Dedifferentiated amniotic fluid mesenchymal stem cell (primary cell): ENCODE measurements around the gene MFSD6L.
"Not testable (repeated sequence)": the region's sequence is repeated elsewhere in the genome, so short reads cannot be mapped to it uniquely, and the experiment has no call there.

Experiments
- DNase-seq: peaks from one replicate; pipeline ENCODE4 v3.0.0-alpha.2; 2016; ENCODE audit errors: extremely low spot score

The MFSD6L gene

GRCh38 chr17:8826808-8827435, 27.8 kb upstream of the MFSD6L start:
- DNase-seq, result no peak

GRCh38 chr17:8825802-8826201, 26.6 kb upstream of the MFSD6L start:
- DNase-seq, result no peak

DNA sequence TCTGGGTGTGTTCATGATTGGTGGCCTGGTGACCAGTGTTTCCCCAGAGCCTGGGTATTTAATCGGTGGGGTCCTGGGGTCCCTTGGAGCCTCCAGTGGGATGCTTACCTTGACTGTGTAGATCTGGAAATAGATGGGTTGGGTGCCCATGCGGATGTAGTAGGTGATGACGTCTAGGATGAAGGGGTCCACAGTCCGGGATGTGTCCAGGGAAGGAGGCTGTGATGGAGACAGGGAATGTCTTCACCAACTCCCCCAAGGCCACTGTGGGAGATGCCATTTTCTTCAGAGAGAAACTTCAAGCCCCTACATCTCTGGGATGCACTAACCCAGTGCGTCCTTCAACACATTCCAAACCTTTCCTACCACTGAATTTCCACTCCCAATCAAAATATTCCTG, 24.1 kb upstream of the MFSD6L start:
- DNase-seq, result no peak

DNA sequence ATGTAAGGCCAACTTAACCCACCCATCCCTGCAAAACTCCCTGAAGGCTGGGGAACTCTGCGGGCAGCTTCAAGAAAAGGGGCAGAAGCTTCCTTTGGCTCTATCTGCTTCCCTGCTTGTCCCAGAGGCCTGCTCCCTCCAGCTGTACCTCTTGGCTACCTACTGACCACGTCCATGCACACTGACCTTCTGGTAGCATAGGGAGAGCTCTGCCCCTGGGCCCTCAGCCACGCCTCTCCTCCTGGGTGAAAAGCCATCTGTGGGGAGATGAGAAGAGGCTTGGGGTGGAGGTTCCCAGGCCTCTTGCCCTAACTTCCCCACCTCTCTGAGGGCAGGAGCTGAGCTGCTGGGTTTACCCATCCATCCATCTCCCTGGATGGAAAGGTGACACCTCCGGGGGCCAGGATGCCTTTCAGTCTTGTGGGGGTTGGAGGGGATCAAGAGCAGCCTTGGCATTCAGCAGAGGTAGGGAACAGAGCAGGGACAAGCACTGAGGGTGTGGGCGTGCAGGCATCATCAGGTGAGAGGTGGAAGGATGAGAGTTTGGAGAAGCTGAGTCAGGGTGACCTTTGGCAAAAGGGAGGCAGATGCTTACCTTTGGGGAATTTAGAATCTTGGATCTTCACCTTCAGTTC, 23.4 kb upstream of the MFSD6L start:
- DNase-seq, result no peak

DNA sequence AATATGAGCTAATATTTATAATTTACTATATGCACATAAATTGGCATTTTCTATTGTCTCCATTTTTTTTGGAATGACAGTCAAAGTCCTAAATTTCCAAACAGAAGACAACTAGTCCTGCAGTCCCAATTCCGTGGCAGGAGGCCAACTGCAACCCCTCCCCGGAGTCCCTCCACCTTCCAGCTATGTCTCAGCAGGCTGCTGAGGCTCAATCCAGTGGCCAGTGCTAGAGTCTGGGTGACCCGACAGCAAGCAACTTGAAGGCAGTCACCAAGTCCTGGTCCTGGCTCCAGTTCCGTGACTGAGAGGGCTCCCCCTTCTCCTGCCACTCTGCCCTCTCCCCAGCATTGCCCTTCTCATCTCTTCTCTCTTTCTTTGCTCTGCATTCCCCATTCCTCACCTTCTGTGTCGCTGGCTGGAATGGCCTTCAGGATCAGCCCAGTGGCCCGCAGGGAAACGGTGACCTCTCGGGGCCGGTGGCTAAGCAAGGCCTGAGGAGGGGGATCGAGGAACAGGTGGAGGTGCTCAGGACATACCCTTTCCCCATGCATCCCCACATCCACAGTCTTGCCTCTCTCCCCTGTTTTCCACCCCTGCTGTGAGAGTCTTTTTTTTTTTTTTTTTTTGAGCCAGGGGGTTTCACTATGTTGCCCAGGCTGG, 22.4 kb upstream of the MFSD6L start:
- DNase-seq, result no peak

GRCh38 chr17:8820311-8821010, 21.3 kb upstream of the MFSD6L start:
- DNase-seq, result no peak

DNA sequence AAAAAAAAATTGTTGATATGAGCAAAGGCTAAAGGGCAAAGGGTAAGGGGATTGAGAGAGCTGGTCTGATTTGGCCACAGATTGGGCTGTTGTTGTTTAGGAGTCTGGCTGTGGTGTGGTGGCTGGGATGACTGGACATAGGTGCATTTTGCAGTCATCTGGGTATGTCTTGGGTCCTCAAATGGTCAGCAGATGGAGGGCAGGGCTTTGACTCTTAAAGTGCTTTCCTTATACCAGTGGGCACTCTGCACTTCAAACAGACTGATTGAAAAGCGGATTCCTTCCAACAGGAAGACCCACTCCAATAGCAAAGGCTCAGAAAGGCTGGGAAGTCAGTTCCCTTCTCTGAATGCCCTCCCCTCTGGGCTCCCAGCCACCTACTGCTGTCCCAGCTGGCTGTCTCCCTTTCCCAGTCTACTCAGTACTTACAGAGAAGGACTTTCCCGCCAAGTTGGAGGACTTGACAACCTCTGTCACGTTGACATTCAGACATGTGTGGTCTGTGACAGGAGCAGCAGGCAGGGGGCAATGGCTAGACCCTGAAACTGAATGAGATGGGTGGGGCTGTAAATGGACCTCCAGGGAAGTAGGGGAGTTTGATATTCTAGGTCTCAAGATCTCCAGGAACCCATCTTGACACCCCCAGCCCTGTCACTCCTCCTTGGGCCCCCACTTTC, 19.6 kb upstream of the MFSD6L start:
- no peak for DNase-seq

- DNase-seq, result no peak
Measured at GRCh38 chr17:8818047-8818446, 18.9 kb upstream of the MFSD6L start.

DNA sequence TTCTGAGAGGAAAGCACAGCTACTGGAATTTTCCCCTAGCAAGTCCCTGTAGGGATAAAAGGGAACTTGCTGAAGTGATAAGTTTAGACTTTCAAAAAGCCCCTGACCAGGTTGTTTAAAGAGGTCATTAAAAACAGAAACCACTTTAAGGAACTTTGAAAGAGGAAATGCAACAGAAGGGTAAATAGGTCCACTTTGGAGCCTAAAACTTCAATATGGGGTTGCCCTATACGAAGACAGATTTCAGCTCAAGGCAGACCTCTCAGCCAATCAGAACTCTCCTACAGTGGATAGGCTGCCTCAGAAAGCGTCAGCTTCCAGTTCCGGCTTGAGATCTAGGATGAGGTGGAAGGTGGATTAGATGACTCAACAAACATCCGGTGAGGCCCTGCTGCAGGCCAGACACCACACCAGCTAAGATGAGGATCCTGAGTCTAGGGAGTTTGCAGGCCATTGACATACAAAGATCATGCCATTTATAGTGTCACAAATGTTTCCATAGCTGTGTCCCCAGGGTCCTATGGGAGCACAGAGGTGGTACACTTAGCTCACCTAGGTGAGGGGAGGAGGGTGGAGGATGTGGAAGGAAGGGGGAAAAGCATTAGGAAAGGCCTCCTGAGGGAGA, 7.9 kb upstream of the MFSD6L start:
- DNase-seq, result no peak

DNA sequence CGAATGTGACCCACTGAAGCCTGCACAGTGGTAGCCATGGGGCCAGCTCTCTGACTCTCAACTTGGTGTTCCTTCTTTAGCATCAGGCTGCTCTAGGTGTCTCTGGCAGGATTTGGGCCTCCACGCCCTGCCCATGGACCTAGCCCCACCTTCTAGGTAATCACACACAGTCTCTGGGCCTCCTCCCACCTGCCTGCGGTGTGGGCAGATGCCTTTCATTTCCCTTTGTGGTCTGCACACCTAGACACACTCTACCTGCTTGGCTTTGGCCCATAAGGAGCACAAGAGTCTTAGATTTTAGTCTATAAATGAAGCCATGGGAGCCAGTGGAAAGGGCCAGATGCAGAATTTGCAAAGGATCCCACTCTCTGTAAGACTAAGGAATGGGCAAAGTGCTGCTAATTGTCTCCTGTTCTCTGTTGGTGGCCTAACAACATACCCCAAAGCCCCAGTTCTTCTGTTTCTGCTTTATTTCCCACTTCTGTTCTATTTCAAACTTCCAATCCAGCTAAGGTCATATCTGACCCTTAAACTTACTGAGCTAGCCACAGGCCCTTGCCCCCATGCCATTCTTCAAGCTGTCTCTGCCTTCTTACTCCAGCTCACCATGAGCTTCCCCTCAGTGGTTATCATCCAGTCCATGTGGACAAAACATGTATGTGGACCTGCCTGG, 7.2 kb upstream of the MFSD6L start:
- no peak for DNase-seq

DNA sequence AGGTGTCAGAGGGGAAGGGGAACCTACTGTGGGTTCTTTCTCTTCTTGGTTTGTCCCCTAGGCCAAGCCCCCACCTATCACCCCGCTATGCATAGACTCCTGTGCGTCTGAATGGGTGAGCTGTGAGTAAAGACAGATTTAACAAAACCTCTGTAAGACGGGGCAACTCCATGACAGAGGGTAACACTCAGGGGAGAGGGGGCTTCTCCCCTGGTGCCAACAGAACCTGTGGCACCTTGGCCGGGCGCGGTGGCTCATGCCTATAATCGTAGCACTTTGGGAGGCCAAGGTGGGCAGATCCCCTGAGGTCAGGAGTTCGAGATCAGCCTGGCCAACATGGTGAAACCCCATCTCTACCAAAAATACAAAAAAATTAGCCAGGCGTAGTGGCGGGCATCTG, 6.2 kb upstream of the MFSD6L start:
- DNase-seq, result not testable (repeated sequence)

DNA sequence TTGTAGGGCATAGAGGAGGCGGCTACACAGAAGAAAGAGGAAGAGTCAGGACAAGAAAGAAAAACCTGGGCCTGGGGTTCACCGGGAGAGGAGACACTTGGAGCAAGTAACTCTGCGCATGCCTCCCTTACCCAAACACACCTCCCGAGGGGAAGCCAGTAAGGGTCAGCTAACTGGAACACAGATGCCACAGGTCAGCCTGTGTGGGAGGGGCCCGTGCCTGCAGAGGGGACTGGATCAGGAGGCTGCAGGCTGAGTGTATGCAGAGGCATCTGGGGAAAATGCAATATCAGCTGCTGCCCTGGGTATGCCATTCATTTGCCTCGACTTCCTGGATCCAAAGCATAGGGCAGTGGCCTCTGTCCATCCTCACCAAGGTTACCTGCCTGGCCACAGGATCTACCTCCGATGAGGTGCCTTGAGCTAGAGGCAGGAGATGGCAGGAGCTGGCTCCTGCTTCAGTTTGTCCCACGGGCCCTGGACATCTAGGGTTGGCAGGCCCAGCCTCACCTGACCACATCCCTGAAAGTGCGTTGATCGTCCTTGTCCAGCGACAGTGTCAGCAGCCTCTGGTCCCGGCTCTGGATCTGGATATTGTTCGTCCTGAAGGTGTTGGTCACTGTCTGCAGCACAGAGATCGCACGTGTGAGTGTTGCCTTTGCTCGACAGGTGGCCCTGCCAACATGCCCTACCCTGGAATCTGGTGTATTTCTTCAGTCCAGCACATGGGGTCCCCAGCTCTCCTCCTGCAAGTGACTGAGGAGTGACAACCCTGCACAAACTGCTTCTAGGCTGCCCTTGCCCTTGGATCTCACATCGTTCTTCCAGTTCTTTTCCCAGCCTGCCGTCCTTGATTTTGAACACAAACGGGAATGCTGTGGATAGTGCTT, 4.6 kb upstream of the MFSD6L start:
- DNase-seq, result no peak

DNA sequence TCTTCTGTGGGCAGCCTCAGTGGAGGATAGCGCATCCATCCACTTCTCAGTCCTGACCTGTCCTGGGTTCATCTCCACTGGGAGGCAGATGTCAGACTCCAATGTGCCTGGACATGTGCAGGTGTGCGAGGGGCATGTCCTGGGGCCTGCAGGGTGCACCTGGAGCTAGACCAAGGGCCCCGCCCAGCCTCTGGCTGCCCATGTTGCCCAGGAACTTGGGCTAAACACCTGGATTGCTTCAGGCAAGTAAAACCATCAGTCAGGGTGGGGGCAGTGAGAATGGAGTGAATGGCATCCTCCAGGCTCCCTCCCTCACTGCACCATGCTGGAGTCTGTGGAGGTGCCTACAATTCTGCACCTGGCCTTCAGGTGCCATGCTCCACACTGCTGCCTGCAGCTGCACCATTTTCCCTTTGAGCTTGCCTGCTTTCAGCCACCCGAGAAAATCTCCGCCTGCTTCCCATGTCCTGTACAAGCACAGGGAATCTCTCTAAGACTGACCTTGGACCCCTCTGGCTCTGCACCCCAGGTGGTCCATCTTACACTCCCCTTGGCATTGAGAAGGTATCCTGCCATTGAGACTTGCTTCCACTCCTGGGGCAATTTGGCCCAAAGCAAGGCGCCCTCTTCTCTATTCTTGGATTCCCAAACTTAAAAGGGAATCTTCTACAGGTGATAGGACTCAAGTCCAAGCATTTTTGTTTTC, 2.1 kb upstream of the MFSD6L start:
- no peak for DNase-seq

DNA sequence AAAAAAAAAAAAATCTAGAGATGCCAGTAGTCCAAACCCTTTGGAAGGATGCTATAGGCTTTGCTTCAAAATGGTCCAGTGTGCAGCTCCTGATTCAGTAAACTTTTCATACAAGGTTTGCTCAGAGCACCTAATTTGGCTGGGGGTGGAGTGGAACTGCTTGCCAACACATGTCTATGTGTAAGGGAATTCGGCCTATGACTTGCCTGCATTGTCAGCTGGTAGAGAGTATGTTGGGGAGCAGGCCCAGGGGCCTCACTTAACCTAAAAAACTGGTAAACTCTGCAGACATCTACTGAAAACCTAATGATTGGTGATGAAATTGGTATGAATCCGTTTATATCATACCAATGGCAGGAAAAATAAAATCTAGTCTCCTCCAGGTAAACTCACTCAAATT, 1.5 kb upstream of the MFSD6L start:
- DNase-seq, result no peak

DNA sequence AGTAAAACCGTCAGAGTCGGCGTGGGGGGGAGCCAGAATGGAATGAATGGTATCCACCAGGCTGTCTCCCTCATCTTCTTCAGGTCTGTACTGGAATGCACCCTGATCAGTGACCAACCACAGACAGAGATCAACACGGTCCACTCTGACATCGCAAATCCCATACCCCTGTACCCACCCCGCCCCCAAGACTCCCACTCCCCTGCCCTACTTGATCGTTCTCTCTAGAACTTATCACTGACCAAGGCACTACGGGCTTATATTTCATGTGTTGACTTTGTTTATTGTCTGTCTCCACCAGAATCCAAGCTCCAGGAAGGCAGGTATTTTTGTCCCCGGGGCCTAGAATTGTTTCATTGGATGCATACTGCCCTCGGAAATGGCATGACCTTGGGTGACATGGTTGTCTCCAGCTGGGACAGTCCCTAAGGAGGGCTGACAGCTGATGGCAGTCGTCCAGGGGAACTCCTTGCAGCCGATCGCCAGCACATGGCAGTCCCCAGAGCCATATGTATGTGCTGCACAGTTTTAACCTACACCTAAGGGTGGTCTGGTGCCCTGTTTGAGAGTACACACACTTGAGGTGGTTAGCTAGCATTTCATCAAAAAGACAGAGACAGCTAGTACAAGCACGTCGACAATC, 526 bp upstream of the MFSD6L start:
- no peak for DNase-seq

DNA sequence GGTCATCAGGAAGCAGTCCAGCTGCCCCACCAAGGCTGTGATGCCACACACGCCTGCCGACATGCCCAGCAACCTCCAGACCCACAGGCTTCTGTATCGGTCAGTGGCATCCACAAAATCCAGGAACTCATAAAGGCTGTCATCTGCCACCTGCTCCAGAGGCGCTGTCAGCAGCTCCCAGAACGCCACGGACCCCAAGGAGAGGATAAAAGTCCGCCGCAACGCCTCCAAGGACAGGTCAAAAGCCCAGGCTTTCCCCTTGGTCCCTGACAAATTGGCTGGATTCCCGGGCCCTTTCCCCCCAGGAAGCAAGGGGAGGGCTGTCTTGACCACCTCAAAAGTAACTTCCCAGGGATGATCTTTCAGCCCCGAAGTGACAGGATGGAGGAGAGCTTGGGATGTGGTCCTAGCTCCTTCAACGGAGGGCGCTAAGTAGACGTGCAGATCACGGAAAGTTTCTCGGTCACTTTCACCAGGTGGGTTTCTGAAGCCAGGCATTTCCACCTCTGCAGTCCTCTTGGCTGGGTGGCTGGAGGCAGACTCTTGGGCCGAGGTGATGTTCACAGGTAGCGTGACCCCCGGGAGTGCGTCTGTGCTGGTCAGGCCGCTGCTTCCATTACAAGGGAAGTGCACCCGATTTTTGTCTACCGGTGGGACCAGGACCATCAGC, 854 bp downstream of the MFSD6L start:
- DNase-seq, result no peak

DNA sequence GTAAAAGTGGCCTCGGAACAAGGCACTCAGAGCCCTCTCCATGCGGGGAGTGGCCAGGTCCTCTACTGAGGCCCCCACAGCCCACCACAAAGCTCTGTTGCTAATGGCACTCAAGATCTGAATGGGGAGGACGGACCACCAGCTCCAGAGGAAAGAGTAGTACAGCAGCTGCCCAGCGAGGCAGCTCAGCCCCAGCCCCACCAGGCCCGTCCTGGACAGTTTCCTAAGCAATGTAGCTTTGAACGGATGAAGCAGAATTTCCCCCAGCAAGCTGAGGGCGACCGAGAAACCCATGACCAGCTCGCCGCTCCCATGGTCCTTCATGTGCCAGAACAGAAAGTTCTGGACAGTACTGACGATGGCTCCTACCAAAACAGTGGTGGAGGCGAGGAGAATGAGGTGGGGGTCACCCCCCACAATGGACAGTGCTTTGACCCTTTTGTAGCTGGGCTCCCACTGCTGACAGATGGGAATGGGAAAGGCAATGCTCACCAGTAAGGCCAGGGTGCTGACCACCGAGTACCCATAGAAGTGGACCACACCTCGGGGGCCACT, 1.5 kb downstream of the MFSD6L start:
- no peak for DNase-seq

- DNase-seq, result no peak
Measured at GRCh38 chr17:8794636-8795035, 4.5 kb downstream of the MFSD6L start.
